Measurements from ENCODE around the gene SSU72. TPM values are rescaled to one million over a fixed set of nuclear protein-coding genes. Genes with fewer than 3 reads are reported as not detected.

The SSU72 gene
- total and polyA plus RNA-seq, 2 donors (not counting 3 experiments of a cell fraction or from before 2014, with no cell fraction given): 85.9 to 129 TPM

DNA sequence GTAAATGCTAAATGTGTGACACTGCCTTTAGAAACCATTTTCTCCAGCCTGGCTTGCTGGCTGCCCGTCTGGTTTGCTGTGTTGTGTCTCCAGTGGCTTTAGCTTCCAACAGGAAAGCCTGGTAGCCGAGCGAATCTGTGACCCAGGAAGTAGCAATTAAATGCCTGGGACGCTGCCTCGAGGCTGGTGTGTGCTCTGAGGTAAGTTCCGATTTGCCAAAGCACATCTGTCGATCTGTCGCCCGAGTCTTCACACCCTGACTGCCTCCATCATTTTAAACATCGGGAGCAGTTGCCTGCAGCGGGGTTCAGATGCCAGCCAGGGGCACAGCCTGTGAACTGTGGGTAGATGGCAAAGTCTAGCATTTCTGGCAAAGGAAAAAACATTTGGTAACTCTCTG is 42.9 kb upstream of the SSU72 start:
- intact Hi-C loops (cut with micrococcal nuclease) (loop anchor here (5.0 kb wide), 1 partner anchor 105 kb away; the partner anchor contains the start of gene ATAD3A), dilution Hi-C loops (cut with MboI; ENCODE audit: extremely low pct_ligation_motif_present, low sequenced_read_pairs) (no loop called here)
- POLR2A ChIA-PET: no interaction called here
- no peak overlapping the region for H3K27ac ChIP-seq (ENCODE audit: insufficient read depth, low read depth, low read length)
- H2AFZ ChIP-seq (ENCODE audit: low read depth, low read length): no peak overlapping the region
- H3K4me1 ChIP-seq (ENCODE audit: control insufficient read depth, extremely low read depth, insufficient read depth, low read length): peaks cover 16% of the 10 kb centered on the region
- FAIRE-seq (no peak), DNase-seq (ENCODE audit: low read depth, low spot score) (no peak)
- H3K36me3 ChIP-seq (ENCODE audit: control insufficient read depth in 2 of 2, extremely low read depth in 1 of 2, insufficient read depth in 2 of 2, low read length in 2 of 2): peaks cover 0 to 2% of the 10 kb centered on the region in 2 experiments
- no TSS peak for BruUV-seq (replicated peaks)
- H3K9ac ChIP-seq (replicated peaks; ENCODE audit: extremely low read depth, insufficient read depth, low read length): no peak overlapping the region
- no peaks in the 10 kb centered on the region for H3K27me3 ChIP-seq (ENCODE audit: control insufficient read depth in 2 of 2, insufficient read depth in 2 of 2, low read length in 2 of 2)
- no peaks in the 10 kb centered on the region for H4K20me1 ChIP-seq (replicated peaks; ENCODE audit: control insufficient read depth, extremely low read depth, insufficient read depth, low read length)
- TF ChIP-seq POLR2A (IDR thresholded peaks at IDR 0.05; ENCODE audit: low read depth, low read length): no peak
- TF ChIP-seq JUN (IDR thresholded peaks at IDR 0.05; ENCODE audit: borderline replicate concordance, insufficient read depth, insufficient read length, low read depth): no peak
- no peak for TF ChIP-seq GATA2 (IDR thresholded peaks at IDR 0.05; ENCODE audit: insufficient read depth, insufficient read length, low read depth, low read length)
- TF ChIP-seq POLR2AphosphoS5 (IDR thresholded peaks at IDR 0.05; ENCODE audit: insufficient read depth, low read depth, low read length): no peak
- TF ChIP-seq, protein P1, sequence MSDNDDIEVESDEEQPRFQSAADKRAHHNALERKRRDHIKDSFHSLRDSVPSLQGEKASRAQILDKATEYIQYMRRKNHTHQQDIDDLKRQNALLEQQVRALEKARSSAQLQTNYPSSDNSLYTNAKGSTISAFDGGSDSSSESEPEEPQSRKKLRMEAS (IDR thresholded peaks at IDR 0.05; ENCODE audit: insufficient read depth, insufficient read length): no peak
- TF ChIP-seq, protein P2, sequence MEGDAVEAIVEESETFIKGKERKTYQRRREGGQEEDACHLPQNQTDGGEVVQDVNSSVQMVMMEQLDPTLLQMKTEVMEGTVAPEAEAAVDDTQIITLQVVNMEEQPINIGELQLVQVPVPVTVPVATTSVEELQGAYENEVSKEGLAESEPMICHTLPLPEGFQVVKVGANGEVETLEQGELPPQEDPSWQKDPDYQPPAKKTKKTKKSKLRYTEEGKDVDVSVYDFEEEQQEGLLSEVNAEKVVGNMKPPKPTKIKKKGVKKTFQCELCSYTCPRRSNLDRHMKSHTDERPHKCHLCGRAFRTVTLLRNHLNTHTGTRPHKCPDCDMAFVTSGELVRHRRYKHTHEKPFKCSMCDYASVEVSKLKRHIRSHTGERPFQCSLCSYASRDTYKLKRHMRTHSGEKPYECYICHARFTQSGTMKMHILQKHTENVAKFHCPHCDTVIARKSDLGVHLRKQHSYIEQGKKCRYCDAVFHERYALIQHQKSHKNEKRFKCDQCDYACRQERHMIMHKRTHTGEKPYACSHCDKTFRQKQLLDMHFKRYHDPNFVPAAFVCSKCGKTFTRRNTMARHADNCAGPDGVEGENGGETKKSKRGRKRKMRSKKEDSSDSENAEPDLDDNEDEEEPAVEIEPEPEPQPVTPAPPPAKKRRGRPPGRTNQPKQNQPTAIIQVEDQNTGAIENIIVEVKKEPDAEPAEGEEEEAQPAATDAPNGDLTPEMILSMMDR (IDR thresholded peaks at IDR 0.05; ENCODE audit: extremely low read depth in 1 of 2, insufficient read depth in 1 of 2, low read depth in 1 of 2, low read length in 2 of 2): no peak
- no peak for TF ChIP-seq EZH2 (IDR thresholded peaks at IDR 0.05; ENCODE audit: borderline replicate concordance, low read depth, low read length, severe bottlenecking)
- TF ChIP-seq MYC (IDR thresholded peaks at IDR 0.05; ENCODE audit: low read depth, low read length): no peak
- TF ChIP-seq FOS (IDR thresholded peaks at IDR 0.05; ENCODE audit: borderline replicate concordance, insufficient read depth, low read length): no peak
- peaks cover 3% of the 10 kb centered on the region for H3K79me2 ChIP-seq (ENCODE audit: control insufficient read depth, insufficient read depth, low read length)
- no peak overlapping the region for H3K4me2 ChIP-seq (ENCODE audit: insufficient read depth, low read length)
- no peaks in the 10 kb centered on the region for H3K9me1 ChIP-seq (replicated peaks; ENCODE audit: control insufficient read depth, extremely low read depth, insufficient read depth, low read length)
- no peak overlapping the region for H3K4me3 ChIP-seq (replicated peaks in 1 of 3; ENCODE audit: insufficient read depth in 1 of 3, low read depth in 1 of 3, low read length in 3 of 3)
- no peaks in the 10 kb centered on the region for H3K9me3 ChIP-seq (replicated peaks; ENCODE audit: control insufficient read depth, insufficient read depth, low read length)
- CTCF ChIA-PET: no interaction called here
